ENCODE data around the gene DBH. TPM values are rescaled to one million over a fixed set of nuclear protein-coding genes. Genes with fewer than 3 reads are reported as not detected.

Gene DBH
- total and polyA plus RNA-seq, 2 donors from 2014 or later: 0.39 TPM; not detected in 1

- Histone ChIP-seq H3K36me3 (ENCODE audit: control insufficient read depth in 2 of 3, insufficient read depth in 3 of 3, low read length in 3 of 3) (no peaks in the 10 kb centered on the region), H3K4me1 (ENCODE audit: control insufficient read depth in 2 of 3, insufficient read depth in 2 of 3, low read depth in 1 of 3, low read length in 3 of 3) (no peaks in the 10 kb centered on the region), H3K4me3 (ENCODE audit: low read length in 3 of 3) (no peak overlapping the region), H3K9me3 (ENCODE audit: control insufficient read depth in 2 of 3, insufficient read depth in 1 of 3, low read length in 3 of 3) (peaks cover 0 to 17% (median 0%) of the 10 kb centered on the region in 3 donors), H3K27me3 (ENCODE audit: control insufficient read depth, insufficient read depth, low read length) (no peaks in the 10 kb centered on the region), H3K9ac (ENCODE audit: low read length in 3 of 3) (no peak overlapping the region), H3K27ac (ENCODE audit: low read depth in 2 of 2, low read length in 2 of 2) (no peak overlapping the region)
- FAIRE-seq (no peak), DNase-seq (no peak)
- intact Hi-C loops (cut with DNase I): no loop called here
- no peak for TF ChIP-seq CTCF (IDR thresholded peaks at IDR 0.05; ENCODE audit: borderline replicate concordance, extremely low read depth, insufficient read depth)
Observed at GRCh38 chr9:133594310-133594709, 41.9 kb upstream of the DBH start.

- no peak overlapping the region for H3K9ac ChIP-seq (ENCODE audit: low read length in 3 of 3)
- H3K4me3 ChIP-seq (ENCODE audit: low read length in 3 of 3): no peak overlapping the region
- peaks cover 0 to 17% (median 4%) of the 10 kb centered on the region in 3 donors for H3K9me3 ChIP-seq (ENCODE audit: control insufficient read depth in 2 of 3, insufficient read depth in 1 of 3, low read length in 3 of 3)
- H3K4me1 ChIP-seq (ENCODE audit: control insufficient read depth in 2 of 3, insufficient read depth in 2 of 3, low read depth in 1 of 3, low read length in 3 of 3): no peaks in the 10 kb centered on the region
- no peak for TF ChIP-seq CTCF (IDR thresholded peaks at IDR 0.05; ENCODE audit: borderline replicate concordance, extremely low read depth, insufficient read depth)
- no peaks in the 10 kb centered on the region for H3K36me3 ChIP-seq (ENCODE audit: control insufficient read depth in 2 of 3, insufficient read depth in 3 of 3, low read length in 3 of 3)
- no peak overlapping the region for H3K27ac ChIP-seq (ENCODE audit: low read depth in 2 of 2, low read length in 2 of 2)
- H3K27me3 ChIP-seq (ENCODE audit: control insufficient read depth, insufficient read depth, low read length): no peaks in the 10 kb centered on the region
- FAIRE-seq (no peak), DNase-seq (no peak)
- intact Hi-C loops (cut with DNase I): no loop called here
Observed at GRCh38 chr9:133595910-133596309, 40.3 kb upstream of the DBH start.

GRCh38 chr9:133597316-133597957 lies 38.7 kb upstream of the DBH start:
- FAIRE-seq (no peak), DNase-seq (no peak)
- Histone ChIP-seq H3K9me3 (ENCODE audit: control insufficient read depth in 2 of 3, insufficient read depth in 1 of 3, low read length in 3 of 3) (peaks cover 0 to 17% (median 4%) of the 10 kb centered on the region in 3 donors), H3K4me1 (ENCODE audit: control insufficient read depth in 2 of 3, insufficient read depth in 2 of 3, low read depth in 1 of 3, low read length in 3 of 3) (no peaks in the 10 kb centered on the region), H3K4me3 (ENCODE audit: low read length in 3 of 3) (no peak overlapping the region), H3K27me3 (ENCODE audit: control insufficient read depth, insufficient read depth, low read length) (no peaks in the 10 kb centered on the region), H3K9ac (ENCODE audit: low read length in 3 of 3) (no peak overlapping the region), H3K36me3 (ENCODE audit: control insufficient read depth in 2 of 3, insufficient read depth in 3 of 3, low read length in 3 of 3) (no peaks in the 10 kb centered on the region), H3K27ac (ENCODE audit: low read depth in 2 of 2, low read length in 2 of 2) (no peak overlapping the region)
- no peak for TF ChIP-seq CTCF (IDR thresholded peaks at IDR 0.05; ENCODE audit: borderline replicate concordance, extremely low read depth, insufficient read depth)
- intact Hi-C loops (cut with DNase I): no loop called here

DNA sequence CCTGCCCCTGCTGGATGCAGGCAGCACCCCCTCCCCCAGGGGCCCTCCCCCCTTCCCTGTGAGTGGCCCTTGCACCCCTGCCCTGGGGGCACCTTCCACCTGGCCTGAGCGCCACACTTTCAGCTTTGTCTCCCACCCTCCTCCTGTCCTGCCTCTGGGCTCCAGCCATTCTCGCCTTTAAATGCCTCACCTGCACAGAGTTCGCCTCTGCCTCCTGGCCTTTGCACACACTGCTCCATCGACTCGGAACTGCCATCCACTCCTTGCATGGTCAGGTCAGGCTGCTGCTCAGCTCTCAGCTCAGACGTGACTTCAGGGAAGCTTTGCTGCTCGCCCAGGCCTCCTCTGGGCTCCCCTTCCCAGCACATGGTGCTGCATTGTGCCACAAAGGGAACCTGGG lies 37.2 kb upstream of the DBH start:
- no peak for DNase-seq
- Histone ChIP-seq H3K4me3 (ENCODE audit: low read length in 3 of 3) (no peak overlapping the region), H3K27me3 (ENCODE audit: control insufficient read depth, insufficient read depth, low read length) (no peaks in the 10 kb centered on the region), H3K27ac (ENCODE audit: low read depth in 2 of 2, low read length in 2 of 2) (no peak overlapping the region), H3K4me1 (ENCODE audit: control insufficient read depth in 2 of 3, insufficient read depth in 2 of 3, low read depth in 1 of 3, low read length in 3 of 3) (no peaks in the 10 kb centered on the region), H3K36me3 (ENCODE audit: control insufficient read depth in 2 of 3, insufficient read depth in 3 of 3, low read length in 3 of 3) (no peaks in the 10 kb centered on the region), H3K9ac (ENCODE audit: low read length in 3 of 3) (no peak overlapping the region), H3K9me3 (ENCODE audit: control insufficient read depth in 2 of 3, insufficient read depth in 1 of 3, low read length in 3 of 3) (peaks cover 0 to 17% (median 4%) of the 10 kb centered on the region in 3 donors)
- intact Hi-C loops (cut with DNase I): no loop called here
- no peak for TF ChIP-seq CTCF (IDR thresholded peaks at IDR 0.05; ENCODE audit: borderline replicate concordance, extremely low read depth, insufficient read depth)
- no peak for FAIRE-seq

Data from kidney (tissue), 14 donors.